ENCODE results near the gene HERC2.
"Not testable (repeated sequence)": the region's sequence is repeated elsewhere in the genome, so short reads cannot be mapped to it uniquely, and the experiment has no call there.

HERC2 gene

DNA sequence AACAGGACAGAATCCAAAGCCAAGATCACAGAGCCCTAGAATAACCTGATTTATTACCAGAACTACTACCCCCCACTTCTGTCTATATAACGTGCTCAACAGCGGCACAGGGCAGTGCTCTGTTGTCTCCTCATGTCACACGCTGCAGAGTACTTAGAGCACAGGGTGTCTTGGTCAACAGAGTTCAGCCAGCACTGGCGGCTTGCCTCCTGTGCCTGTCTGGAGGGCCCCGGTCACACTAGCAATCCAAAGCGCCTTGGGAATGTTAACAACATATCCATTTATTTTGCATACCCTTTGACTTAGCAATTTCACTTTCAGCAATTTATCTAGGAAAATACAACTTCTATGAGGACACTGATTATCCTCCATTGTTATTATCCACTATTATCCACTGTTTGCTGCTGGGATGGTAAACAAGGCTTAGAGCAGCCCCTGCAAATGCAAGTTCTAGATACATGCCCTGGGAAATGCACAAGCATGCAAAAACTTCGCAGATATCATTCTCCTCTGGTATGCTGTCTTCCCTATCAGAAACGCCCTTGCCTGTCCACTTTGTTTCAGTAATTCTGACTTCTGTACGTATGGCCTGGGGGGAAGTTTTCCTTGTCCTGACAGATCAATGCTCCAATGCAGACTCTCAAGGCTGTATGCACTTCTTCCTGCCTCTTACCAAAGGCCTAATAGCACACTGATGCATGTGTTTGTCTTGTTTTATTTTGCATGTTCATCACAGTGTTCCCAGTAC is 136.7 kb downstream of the HERC2 start:
- Histone ChIP-seq H3K36me3 (ENCODE audit: control insufficient read depth, insufficient read depth, low read length) (peaks cover 9% of the 10 kb centered on the region), H3K4me3 (ENCODE audit: insufficient read depth, low read depth, low read length, poor library complexity, severe bottlenecking) (no peak overlapping the region), H3K27ac (ENCODE audit: insufficient read depth, low read length, poor library complexity, severe bottlenecking) (no peak overlapping the region), H3K27me3 (replicated peaks; ENCODE audit: control insufficient read depth, insufficient read depth, low read length, poor library complexity, severe bottlenecking) (no peaks in the 10 kb centered on the region), H3K4me1 (ENCODE audit: control insufficient read depth, insufficient read depth, low read length, poor library complexity, severe bottlenecking) (no peaks in the 10 kb centered on the region), H3K9me3 (ENCODE audit: control insufficient read depth, low read length) (no peaks in the 10 kb centered on the region)
- DNase-seq, result no peak

DNA sequence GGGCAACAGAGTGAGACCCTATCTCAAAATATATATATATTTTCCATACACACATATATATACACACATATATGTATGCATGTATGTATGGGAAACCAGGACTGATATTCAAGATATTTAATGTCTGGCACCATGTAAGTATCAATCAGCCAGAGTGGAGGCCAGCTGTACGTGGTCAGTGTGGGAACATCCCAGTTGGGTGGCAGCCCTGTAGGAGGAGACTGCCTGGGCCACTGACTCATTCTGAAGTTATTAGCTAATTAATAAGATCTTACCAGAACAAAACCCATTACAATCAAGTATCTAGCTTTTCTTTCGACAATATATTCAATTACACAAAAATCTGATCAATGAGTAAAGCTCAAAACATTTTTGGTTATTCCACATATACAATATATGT is 137.8 kb downstream of the HERC2 start:
- H3K4me1 ChIP-seq (ENCODE audit: control insufficient read depth, insufficient read depth, low read length, poor library complexity, severe bottlenecking), result no peaks in the 10 kb centered on the region
- H3K27me3 ChIP-seq (replicated peaks; ENCODE audit: control insufficient read depth, insufficient read depth, low read length, poor library complexity, severe bottlenecking), result no peaks in the 10 kb centered on the region
- H3K9me3 ChIP-seq (ENCODE audit: control insufficient read depth, low read length), result no peaks in the 10 kb centered on the region
- peaks cover 9% of the 10 kb centered on the region for H3K36me3 ChIP-seq (ENCODE audit: control insufficient read depth, insufficient read depth, low read length)
- no peak overlapping the region for H3K27ac ChIP-seq (ENCODE audit: insufficient read depth, low read length, poor library complexity, severe bottlenecking)
- no peak for DNase-seq
- no peak overlapping the region for H3K4me3 ChIP-seq (ENCODE audit: insufficient read depth, low read depth, low read length, poor library complexity, severe bottlenecking)

DNA sequence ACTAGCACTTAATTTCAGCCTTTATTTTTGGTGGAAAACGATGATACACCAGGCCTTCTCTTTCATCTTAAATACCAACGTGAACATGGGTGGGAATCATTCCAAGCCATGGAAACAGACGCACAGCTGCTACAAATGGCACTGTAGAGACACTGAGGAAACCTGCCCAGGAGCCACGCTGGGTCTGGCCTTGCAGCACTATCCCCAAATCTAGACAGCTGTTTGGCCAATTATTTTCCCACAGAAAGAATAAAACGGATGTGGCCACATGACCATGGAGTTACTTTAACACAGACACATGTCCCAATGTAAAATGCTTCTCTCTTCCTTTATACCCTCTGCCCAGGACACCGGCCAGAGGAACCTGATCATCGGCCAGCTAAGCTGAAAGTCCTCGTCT is 139.2 kb downstream of the HERC2 start:
- H3K4me1 ChIP-seq (ENCODE audit: control insufficient read depth, insufficient read depth, low read length, poor library complexity, severe bottlenecking), result no peaks in the 10 kb centered on the region
- H3K4me3 ChIP-seq (ENCODE audit: insufficient read depth, low read depth, low read length, poor library complexity, severe bottlenecking), result no peak overlapping the region
- H3K36me3 ChIP-seq (ENCODE audit: control insufficient read depth, insufficient read depth, low read length), result peaks cover 2% of the 10 kb centered on the region

DNA sequence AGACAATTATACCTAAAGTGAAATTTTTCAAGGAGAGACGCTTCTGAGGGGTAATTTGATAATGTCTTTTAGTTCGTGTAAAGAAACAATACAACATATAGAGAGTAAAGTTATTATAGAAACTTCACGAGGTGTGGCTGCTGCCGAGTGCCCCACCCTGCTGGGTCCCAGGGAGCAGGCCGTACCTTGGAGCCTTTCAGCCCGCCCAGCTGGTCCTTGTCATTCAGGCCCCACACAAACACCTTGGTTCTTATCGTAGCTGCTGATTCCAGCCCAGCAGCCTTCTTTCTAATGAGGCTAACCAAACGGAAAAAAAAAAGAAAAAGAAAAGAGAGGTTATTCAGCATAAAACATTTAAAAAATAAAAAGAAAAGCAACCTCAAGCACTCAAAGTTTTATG is 139.8 kb downstream of the HERC2 start:
- Histone ChIP-seq H3K36me3 (ENCODE audit: control insufficient read depth, insufficient read depth, low read length) (no peaks in the 10 kb centered on the region), H3K4me1 (ENCODE audit: control insufficient read depth, insufficient read depth, low read length, poor library complexity, severe bottlenecking) (no peaks in the 10 kb centered on the region)

More for the DNA sequence above, 139.2 kb downstream of the HERC2 start:
- Histone ChIP-seq H3K9me3 (ENCODE audit: control insufficient read depth, low read length) (no peaks in the 10 kb centered on the region), H3K27me3 (replicated peaks; ENCODE audit: control insufficient read depth, insufficient read depth, low read length, poor library complexity, severe bottlenecking) (no peaks in the 10 kb centered on the region), H3K27ac (ENCODE audit: insufficient read depth, low read length, poor library complexity, severe bottlenecking) (no peak overlapping the region)
- DNase-seq, result no peak

DNA sequence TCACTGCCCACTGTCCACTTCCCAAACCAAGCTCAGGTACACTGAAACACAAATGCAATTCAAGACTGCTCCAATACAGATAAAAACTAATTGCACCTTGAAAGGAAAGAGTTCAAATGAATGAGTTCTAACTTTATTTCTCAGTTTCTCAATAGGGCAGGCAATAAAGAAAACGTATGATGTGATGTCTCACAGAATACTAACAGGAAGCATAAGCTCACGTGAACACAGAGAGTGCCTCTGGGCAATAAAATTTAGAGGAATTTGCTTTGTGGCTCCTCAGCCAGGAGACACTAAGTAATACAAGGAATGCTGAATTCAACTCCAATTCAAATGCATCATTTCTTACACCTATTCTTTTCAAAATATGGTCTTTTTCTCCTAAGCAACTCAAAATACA is 140.6 kb downstream of the HERC2 start:
- peaks cover 5% of the 10 kb centered on the region for H3K36me3 ChIP-seq (ENCODE audit: control insufficient read depth, insufficient read depth, low read length)
- H3K4me1 ChIP-seq (ENCODE audit: control insufficient read depth, insufficient read depth, low read length, poor library complexity, severe bottlenecking), result no peaks in the 10 kb centered on the region
- H3K27ac ChIP-seq (ENCODE audit: insufficient read depth, low read length, poor library complexity, severe bottlenecking), result no peak overlapping the region
- H3K4me3 ChIP-seq (ENCODE audit: insufficient read depth, low read depth, low read length, poor library complexity, severe bottlenecking), result no peak overlapping the region
- H3K9me3 ChIP-seq (ENCODE audit: control insufficient read depth, low read length), result no peaks in the 10 kb centered on the region
- H3K27me3 ChIP-seq (replicated peaks; ENCODE audit: control insufficient read depth, insufficient read depth, low read length, poor library complexity, severe bottlenecking), result no peaks in the 10 kb centered on the region
- DNase-seq, result no peak

More for the DNA sequence above, 139.8 kb downstream of the HERC2 start:
- no peak for DNase-seq
- Histone ChIP-seq H3K27me3 (replicated peaks; ENCODE audit: control insufficient read depth, insufficient read depth, low read length, poor library complexity, severe bottlenecking) (no peaks in the 10 kb centered on the region), H3K9me3 (ENCODE audit: control insufficient read depth, low read length) (no peaks in the 10 kb centered on the region), H3K4me3 (ENCODE audit: insufficient read depth, low read depth, low read length, poor library complexity, severe bottlenecking) (no peak overlapping the region), H3K27ac (ENCODE audit: insufficient read depth, low read length, poor library complexity, severe bottlenecking) (no peak overlapping the region)

DNA sequence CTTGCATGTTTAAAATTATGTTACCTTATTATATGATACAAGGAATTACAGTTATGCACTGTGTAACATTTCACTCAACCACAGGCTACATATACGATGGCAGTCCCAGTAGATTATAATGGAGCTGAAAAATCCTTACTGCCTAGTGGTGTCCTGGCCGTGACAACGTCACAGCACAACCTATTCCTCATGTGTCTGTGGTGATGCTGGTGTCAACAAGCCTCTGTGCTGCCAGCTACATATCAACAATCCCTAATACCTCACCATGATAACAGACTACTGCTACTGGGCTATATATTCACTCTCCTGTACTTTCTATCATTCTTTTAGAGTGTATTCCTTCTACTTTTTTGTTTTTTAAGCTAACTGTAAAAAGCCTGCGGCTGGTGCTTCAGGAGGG is 142.7 kb downstream of the HERC2 start:
- no peak for DNase-seq
- Histone ChIP-seq H3K9me3 (ENCODE audit: control insufficient read depth, low read length) (no peaks in the 10 kb centered on the region), H3K27me3 (replicated peaks; ENCODE audit: control insufficient read depth, insufficient read depth, low read length, poor library complexity, severe bottlenecking) (no peaks in the 10 kb centered on the region), H3K4me3 (ENCODE audit: insufficient read depth, low read depth, low read length, poor library complexity, severe bottlenecking) (no peak overlapping the region), H3K4me1 (ENCODE audit: control insufficient read depth, insufficient read depth, low read length, poor library complexity, severe bottlenecking) (no peaks in the 10 kb centered on the region), H3K27ac (ENCODE audit: insufficient read depth, low read length, poor library complexity, severe bottlenecking) (no peak overlapping the region), H3K36me3 (ENCODE audit: control insufficient read depth, insufficient read depth, low read length) (peaks cover 5% of the 10 kb centered on the region)

DNA sequence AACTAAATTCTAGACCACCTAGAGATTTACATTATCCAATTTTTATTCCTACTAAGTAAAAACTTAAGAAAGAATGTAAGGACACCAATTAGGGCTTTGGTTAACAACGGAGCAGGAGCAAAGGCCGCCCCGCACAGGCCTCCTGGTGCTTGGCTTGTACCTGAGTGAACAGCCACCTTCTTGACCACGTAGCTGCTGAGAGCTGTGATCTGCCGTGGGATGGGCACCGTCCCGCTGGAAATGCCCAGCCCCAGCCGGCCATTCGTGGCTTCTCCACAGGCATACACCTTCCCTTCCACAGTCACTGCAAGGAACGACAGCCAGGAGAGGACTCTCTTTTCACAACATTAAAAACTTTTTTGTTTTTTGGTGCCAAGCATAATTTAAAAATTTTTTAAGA is 143.3 kb downstream of the HERC2 start:
- H3K36me3 ChIP-seq (ENCODE audit: control insufficient read depth, insufficient read depth, low read length), result peaks cover 5% of the 10 kb centered on the region
- H3K4me3 ChIP-seq (ENCODE audit: insufficient read depth, low read depth, low read length, poor library complexity, severe bottlenecking), result no peak overlapping the region
- DNase-seq, result no peak
- no peaks in the 10 kb centered on the region for H3K4me1 ChIP-seq (ENCODE audit: control insufficient read depth, insufficient read depth, low read length, poor library complexity, severe bottlenecking)
- no peaks in the 10 kb centered on the region for H3K9me3 ChIP-seq (ENCODE audit: control insufficient read depth, low read length)
- H3K27me3 ChIP-seq (replicated peaks; ENCODE audit: control insufficient read depth, insufficient read depth, low read length, poor library complexity, severe bottlenecking), result no peaks in the 10 kb centered on the region
- H3K27ac ChIP-seq (ENCODE audit: insufficient read depth, low read length, poor library complexity, severe bottlenecking), result no peak overlapping the region

DNA sequence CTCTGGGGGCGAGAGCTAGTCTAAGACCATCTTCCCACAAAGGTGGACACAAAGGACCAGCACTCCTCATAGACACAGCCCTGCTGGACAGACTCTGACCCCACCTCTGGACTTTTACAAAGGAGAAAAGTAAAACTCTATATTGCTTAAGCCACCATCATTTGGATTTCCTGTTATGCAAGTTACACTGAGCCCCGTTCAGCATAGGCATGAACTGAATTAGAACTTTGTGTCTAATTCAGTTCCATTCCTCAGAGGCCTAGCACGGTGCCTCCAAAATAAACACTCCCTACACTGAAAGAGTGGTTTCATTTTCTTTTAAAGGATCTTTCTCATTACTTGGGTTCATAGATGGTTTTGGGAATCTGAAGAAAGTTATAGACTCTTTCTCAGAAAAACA is 143.7 kb downstream of the HERC2 start:
- H3K4me1 ChIP-seq (ENCODE audit: control insufficient read depth, insufficient read depth, low read length, poor library complexity, severe bottlenecking), result no peaks in the 10 kb centered on the region
- H3K9me3 ChIP-seq (ENCODE audit: control insufficient read depth, low read length), result no peaks in the 10 kb centered on the region
- no peak overlapping the region for H3K27ac ChIP-seq (ENCODE audit: insufficient read depth, low read length, poor library complexity, severe bottlenecking)
- H3K36me3 ChIP-seq (ENCODE audit: control insufficient read depth, insufficient read depth, low read length), result peaks cover 7% of the 10 kb centered on the region
- no peak overlapping the region for H3K4me3 ChIP-seq (ENCODE audit: insufficient read depth, low read depth, low read length, poor library complexity, severe bottlenecking)
- H3K27me3 ChIP-seq (replicated peaks; ENCODE audit: control insufficient read depth, insufficient read depth, low read length, poor library complexity, severe bottlenecking), result no peaks in the 10 kb centered on the region
- DNase-seq, result no peak

DNA sequence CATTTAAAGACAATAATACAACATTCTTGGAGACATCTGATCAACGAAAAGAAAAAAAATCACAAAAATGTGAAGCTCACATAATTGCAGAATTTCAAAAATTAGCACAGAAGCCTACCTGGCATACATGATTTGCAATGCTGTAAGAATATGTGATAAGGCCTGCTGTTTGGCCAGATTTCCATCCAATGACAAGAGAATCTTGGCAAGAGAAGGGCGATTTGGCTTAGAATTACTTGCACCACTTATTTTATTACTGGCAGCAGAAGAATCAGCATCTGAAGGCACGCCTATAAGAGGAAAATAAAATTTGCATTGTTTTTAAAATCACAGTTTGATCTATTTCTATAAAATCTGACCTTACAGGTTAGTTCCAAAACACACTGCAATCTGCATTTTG is 152.6 kb downstream of the HERC2 start:
- no peak overlapping the region for H3K4me3 ChIP-seq (ENCODE audit: insufficient read depth, low read depth, low read length, poor library complexity, severe bottlenecking)
- H3K27me3 ChIP-seq (replicated peaks; ENCODE audit: control insufficient read depth, insufficient read depth, low read length, poor library complexity, severe bottlenecking), result no peaks in the 10 kb centered on the region
- no peaks in the 10 kb centered on the region for H3K4me1 ChIP-seq (ENCODE audit: control insufficient read depth, insufficient read depth, low read length, poor library complexity, severe bottlenecking)
- H3K36me3 ChIP-seq (ENCODE audit: control insufficient read depth, insufficient read depth, low read length), result peaks cover 28% of the 10 kb centered on the region
- no peaks in the 10 kb centered on the region for H3K9me3 ChIP-seq (ENCODE audit: control insufficient read depth, low read length)
- no peak overlapping the region for H3K27ac ChIP-seq (ENCODE audit: insufficient read depth, low read length, poor library complexity, severe bottlenecking)
- no peak for DNase-seq

DNA sequence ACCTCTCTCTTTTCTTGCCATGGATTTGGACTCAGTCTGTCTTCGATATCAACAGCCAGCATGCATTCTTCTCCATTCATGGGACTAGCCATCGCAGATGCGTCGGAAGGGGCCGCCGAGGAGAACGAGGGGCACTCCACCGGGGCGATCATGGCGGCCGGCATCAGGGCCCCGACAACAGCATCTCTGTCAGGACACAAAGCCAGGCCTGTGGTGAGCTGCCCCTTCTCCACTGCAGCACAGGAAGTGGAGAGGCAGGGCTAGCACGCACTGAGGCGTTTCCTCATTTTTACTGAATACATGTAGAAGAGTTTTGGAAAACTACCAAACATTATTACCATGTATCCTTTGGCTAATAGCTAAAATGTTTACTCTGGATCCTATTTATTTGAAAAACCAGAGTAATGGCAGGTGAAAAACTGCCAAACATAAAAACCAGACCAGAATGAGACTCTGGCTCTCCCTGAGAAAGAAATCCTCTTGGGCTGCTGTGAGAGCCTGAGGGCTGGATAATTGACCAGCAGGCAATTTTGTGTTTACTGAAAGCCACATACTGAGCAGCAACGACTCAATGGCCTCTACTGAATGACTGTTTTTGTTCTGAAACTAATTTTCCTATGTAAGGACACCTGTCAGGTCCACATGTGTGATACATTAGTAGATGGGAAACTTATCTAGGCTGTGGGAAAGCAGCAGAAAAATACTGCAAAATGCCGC is 153.4 kb downstream of the HERC2 start:
- peaks cover 31% of the 10 kb centered on the region for H3K36me3 ChIP-seq (ENCODE audit: control insufficient read depth, insufficient read depth, low read length)
- H3K27me3 ChIP-seq (replicated peaks; ENCODE audit: control insufficient read depth, insufficient read depth, low read length, poor library complexity, severe bottlenecking); H3K4me3 ChIP-seq (ENCODE audit: insufficient read depth, low read depth, low read length, poor library complexity, severe bottlenecking); H3K9me3 ChIP-seq (ENCODE audit: control insufficient read depth, low read length); H3K4me1 ChIP-seq (ENCODE audit: control insufficient read depth, insufficient read depth, low read length, poor library complexity, severe bottlenecking); DNase-seq; H3K27ac ChIP-seq (ENCODE audit: insufficient read depth, low read length, poor library complexity, severe bottlenecking): not testable (repeated sequence)

Measured in effector memory CD4-positive, alpha-beta T cell (primary cell).